ENCODE data around the gene FOLR2. TPM values are rescaled to one million over a fixed set of nuclear protein-coding genes. Genes with fewer than 3 reads are reported as not detected.
"Not testable (repeated sequence)": the region's sequence is repeated elsewhere in the genome, so short reads cannot be mapped to it uniquely, and the experiment has no call there.

FOLR2 gene
- total and polyA plus RNA-seq, 5 donors from 2014 or later: 0.26 TPM; not detected in 4

DNA sequence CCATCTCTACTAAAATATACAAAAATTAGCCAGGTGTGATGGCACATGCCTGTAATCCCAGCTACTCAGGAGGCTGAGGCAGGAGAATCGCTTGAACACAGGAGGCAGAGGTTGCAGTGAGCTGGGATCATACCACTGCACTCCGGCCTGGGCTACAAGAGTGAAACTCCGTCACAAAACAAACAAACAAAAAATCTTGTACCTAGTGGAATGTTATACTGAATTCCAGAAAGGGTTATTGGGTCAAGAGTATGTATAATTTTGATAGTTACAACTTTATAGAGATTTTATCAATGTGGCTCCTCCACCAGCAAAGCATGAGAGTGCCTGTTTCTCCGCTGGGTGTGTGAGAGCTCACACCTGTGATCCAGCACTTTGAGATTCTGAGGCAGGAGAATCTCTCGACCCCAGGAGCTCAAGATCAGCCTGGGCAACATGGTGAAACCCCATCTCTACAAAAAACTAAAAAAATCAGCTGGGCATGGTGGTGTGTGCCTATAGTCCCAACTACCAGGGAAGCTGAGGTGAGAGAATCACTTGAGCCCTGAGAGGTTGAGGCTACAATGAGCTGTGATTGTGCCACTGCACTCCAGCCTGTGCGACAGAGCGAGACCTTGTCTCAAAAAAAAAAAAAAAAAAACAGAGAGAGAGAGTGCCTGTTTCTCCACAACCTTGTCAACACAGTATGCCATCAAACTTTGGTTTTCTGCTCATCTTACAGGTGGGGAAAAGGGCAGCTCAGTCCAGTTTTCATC is 37.4 kb upstream of the FOLR2 start:
- no peaks in the 10 kb centered on the region for H3K9me3 Mint-ChIP-seq
- Histone ChIP-seq H3K27ac (ENCODE audit: insufficient read depth, low read length, poor library complexity, severe bottlenecking) (no peak overlapping the region), H3K4me1 (ENCODE audit: control insufficient read depth, insufficient read depth, low read length, poor library complexity, severe bottlenecking) (no peaks in the 10 kb centered on the region), H3K27me3 (ENCODE audit: control insufficient read depth, insufficient read depth, low read length) (peaks cover 2% of the 10 kb centered on the region), H3K36me3 (ENCODE audit: control insufficient read depth, insufficient read depth, low read length) (no peaks in the 10 kb centered on the region), H3K4me3 (ENCODE audit: low read depth, low read length) (no peak overlapping the region), H3K9me3 (ENCODE audit: control insufficient read depth in 2 of 2, low read length in 2 of 2) (no peaks in the 10 kb centered on the region)
- no peak for ATAC-seq (ENCODE audit: low read depth in 2 of 2)
- no peak overlapping the region for H3K27ac Mint-ChIP-seq
- H3K4me3 Mint-ChIP-seq: no peak overlapping the region
- H3K4me1 Mint-ChIP-seq: peaks cover 0 to 4% (median under 1%) of the 10 kb centered on the region in 4 donors
- no peaks in the 10 kb centered on the region for H3K36me3 Mint-ChIP-seq
- DNase-seq: no peak
- H3K27me3 Mint-ChIP-seq: peaks cover 37% of the 10 kb centered on the region

DNA sequence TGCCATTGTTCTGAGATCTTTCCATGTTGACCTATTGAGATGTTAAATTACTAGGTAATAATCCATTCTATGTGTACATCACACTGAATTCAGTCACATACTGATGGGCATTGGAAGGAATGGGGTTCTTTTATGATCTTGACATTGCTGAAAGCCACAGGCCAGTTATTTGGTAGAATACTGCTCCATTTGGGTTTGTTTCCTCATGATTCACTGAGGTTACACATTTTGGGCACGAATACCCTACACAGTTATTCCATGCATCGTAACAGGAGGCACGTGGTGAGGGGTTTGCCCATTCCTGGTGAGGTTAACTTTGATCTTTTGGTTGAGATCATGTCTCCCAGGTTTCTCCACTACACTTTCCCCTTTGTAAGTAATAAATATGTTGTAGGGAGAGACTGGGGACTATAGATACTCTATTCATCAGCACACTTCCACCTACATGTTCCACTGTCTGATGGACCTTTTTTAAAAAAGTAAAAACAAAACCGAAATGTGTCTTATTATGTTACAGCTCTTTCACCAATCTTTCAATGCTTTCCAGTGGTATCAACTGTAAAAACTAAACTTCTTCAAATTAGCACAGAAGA is 36.7 kb upstream of the FOLR2 start:
- H3K4me1 Mint-ChIP-seq: peaks cover 0 to 4% (median under 1%) of the 10 kb centered on the region in 4 donors
- DNase-seq (no peak), ATAC-seq (ENCODE audit: low read depth in 2 of 2) (no peak)
- Histone ChIP-seq H3K4me1 (ENCODE audit: control insufficient read depth, insufficient read depth, low read length, poor library complexity, severe bottlenecking) (no peaks in the 10 kb centered on the region), H3K27me3 (ENCODE audit: control insufficient read depth, insufficient read depth, low read length) (peaks cover 2% of the 10 kb centered on the region), H3K9me3 (ENCODE audit: control insufficient read depth in 2 of 2, low read length in 2 of 2) (no peaks in the 10 kb centered on the region), H3K4me3 (ENCODE audit: low read depth, low read length) (no peak overlapping the region), H3K27ac (ENCODE audit: insufficient read depth, low read length, poor library complexity, severe bottlenecking) (no peak overlapping the region), H3K36me3 (ENCODE audit: control insufficient read depth, insufficient read depth, low read length) (no peaks in the 10 kb centered on the region)
- H3K27ac Mint-ChIP-seq: peak overlapping the region in 1 of 3 donors; percentile 2
- peaks cover 33% of the 10 kb centered on the region for H3K27me3 Mint-ChIP-seq
- H3K9me3 Mint-ChIP-seq: no peaks in the 10 kb centered on the region
- H3K4me3 Mint-ChIP-seq: no peak overlapping the region
- no peaks in the 10 kb centered on the region for H3K36me3 Mint-ChIP-seq

DNA sequence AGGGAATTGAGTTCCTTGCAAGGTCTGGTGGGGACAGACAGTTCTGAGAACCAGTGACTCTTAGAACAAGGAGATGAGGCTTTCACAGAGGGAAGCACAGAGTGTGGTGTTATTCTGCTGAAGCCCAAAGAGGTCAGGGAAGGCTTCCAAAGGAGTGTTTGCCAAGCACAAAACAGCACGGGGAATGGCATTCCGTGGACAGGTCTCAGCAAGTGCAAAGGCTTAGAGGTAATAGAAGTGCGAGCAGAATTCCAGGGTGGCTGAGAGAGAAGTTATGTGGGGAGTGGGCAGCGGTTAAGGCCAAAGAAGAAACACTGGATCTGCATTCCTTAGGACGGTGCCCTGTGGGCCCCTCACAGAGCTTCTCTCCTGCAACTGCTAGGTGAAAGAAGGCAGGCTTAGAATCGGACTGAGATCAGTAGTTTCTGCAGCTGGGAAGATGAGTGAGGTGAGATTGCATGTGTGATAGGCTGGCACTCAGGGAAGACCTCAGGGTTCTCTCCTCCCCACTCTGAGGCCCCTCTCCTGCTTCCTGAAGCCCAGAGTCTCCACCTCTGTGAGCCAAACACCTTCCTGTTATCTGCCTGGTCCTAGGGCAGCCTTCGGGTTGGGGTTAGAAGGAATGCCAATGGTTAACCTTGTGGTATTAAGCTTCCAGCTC is 35.6 kb upstream of the FOLR2 start:
- Mint-ChIP-seq H3K27me3 (peaks cover 27% of the 10 kb centered on the region), H3K27ac (peak overlapping the region in 1 of 3 donors; percentile 2)
- not testable (repeated sequence) for ATAC-seq (ENCODE audit: low read depth in 2 of 2); H3K36me3 ChIP-seq (ENCODE audit: control insufficient read depth, insufficient read depth, low read length); H3K9me3 Mint-ChIP-seq; H3K9me3 ChIP-seq (ENCODE audit: control insufficient read depth in 2 of 2, low read length in 2 of 2); H3K4me1 Mint-ChIP-seq; H3K27me3 ChIP-seq (ENCODE audit: control insufficient read depth, insufficient read depth, low read length); H3K27ac ChIP-seq (ENCODE audit: insufficient read depth, low read length, poor library complexity, severe bottlenecking); H3K4me3 Mint-ChIP-seq; H3K36me3 Mint-ChIP-seq; H3K4me1 ChIP-seq (ENCODE audit: control insufficient read depth, insufficient read depth, low read length, poor library complexity, severe bottlenecking); H3K4me3 ChIP-seq (ENCODE audit: low read depth, low read length); DNase-seq

DNA sequence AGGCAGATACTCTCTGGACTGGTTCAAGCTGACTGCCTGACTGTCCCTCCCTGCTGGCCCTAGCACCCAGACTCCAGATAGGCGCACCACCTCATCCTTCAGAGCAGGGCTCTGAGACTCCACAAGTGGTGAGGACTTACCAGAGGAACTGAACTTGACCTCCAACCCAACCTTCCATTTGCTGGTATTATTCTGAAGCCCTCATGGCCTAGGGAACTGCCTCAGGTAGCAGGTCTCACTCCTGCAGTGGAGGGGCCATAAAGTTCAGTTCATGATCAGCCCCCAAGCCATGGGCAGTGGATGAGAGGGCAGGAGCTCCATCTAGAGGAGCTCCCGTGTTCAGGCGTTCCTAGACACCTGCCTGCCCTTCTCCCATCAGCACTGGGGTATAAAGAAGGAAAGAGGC is 35.0 kb upstream of the FOLR2 start:
- not testable (repeated sequence) for H3K4me3 Mint-ChIP-seq; H3K27ac Mint-ChIP-seq; H3K36me3 ChIP-seq (ENCODE audit: control insufficient read depth, insufficient read depth, low read length); H3K27ac ChIP-seq (ENCODE audit: insufficient read depth, low read length, poor library complexity, severe bottlenecking); H3K9me3 Mint-ChIP-seq; ATAC-seq (ENCODE audit: low read depth in 2 of 2); H3K4me1 Mint-ChIP-seq; H3K4me3 ChIP-seq (ENCODE audit: low read depth, low read length); H3K9me3 ChIP-seq (ENCODE audit: control insufficient read depth in 2 of 2, low read length in 2 of 2); H3K4me1 ChIP-seq (ENCODE audit: control insufficient read depth, insufficient read depth, low read length, poor library complexity, severe bottlenecking); H3K36me3 Mint-ChIP-seq; H3K27me3 ChIP-seq (ENCODE audit: control insufficient read depth, insufficient read depth, low read length); DNase-seq
- H3K27me3 Mint-ChIP-seq: peaks cover 22% of the 10 kb centered on the region

DNA sequence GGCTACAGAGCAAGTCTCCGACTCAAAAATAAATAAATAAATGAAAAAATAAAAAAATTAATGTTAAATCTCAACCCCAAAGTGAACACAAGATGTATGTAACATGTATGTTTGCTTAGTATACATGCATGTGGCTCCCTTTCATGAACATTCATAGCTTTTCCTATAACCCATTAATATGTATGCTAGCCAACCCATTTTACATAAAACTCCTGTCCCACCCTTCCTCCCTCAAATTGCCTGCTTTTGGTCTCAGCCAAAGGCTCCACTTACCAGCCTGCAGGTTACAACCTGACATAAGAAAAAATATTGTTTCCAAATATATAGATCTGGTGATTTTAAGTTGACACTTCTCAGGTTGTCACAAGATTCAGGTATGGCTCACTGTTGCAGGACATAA is 28.3 kb upstream of the FOLR2 start:
- Mint-ChIP-seq H3K36me3 (no peaks in the 10 kb centered on the region), H3K9me3 (no peaks in the 10 kb centered on the region), H3K4me3 (no peak overlapping the region), H3K4me1 (peaks cover 0 to 4% (median under 1%) of the 10 kb centered on the region in 4 donors), H3K27me3 (peaks cover 5% of the 10 kb centered on the region), H3K27ac (no peak overlapping the region)
- Histone ChIP-seq H3K4me1 (ENCODE audit: control insufficient read depth, insufficient read depth, low read length, poor library complexity, severe bottlenecking) (no peaks in the 10 kb centered on the region), H3K9me3 (ENCODE audit: control insufficient read depth in 2 of 2, low read length in 2 of 2) (no peaks in the 10 kb centered on the region), H3K4me3 (ENCODE audit: low read depth, low read length) (no peak overlapping the region), H3K27ac (ENCODE audit: insufficient read depth, low read length, poor library complexity, severe bottlenecking) (no peak overlapping the region), H3K36me3 (ENCODE audit: control insufficient read depth, insufficient read depth, low read length) (no peaks in the 10 kb centered on the region), H3K27me3 (ENCODE audit: control insufficient read depth, insufficient read depth, low read length) (no peaks in the 10 kb centered on the region)
- no peak for ATAC-seq (ENCODE audit: low read depth in 2 of 2)
- DNase-seq: no peak

DNA sequence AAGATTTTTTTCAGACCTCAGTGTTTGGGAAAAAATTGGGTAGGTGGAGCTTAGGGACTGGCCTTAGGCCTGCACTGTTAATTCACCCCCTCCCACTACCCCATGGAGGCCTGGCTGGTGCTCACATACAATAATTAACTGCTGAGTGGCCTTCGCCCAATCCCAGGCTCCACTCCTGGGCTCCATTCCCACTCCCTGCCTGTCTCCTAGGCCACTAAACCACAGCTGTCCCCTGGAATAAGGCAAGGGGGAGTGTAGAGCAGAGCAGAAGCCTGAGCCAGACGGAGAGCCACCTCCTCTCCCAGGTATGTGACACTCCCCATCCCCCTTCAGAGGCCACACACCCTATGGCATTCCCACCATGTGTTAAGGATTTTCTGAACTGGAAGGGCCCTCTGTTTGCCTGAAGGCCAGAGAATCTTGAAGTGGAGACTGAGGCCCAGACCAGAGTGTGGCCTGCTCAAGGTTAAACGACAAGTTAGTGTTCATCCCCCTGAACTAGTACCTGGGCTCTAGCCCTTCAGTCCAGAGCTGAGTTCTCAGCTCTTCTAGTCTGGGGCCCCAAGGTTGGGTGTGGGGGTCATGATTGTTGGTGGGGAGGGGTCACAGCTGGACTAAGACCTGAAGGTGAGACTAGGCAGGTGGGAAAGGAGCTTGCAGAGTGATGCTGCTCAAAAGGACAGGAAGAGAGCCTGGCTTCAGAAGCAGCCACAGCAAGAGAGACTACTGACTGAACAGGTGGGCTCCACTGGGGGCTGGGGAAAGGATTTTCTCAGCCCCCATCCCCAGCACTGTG is 26.9 kb upstream of the FOLR2 start:
- ATAC-seq (ENCODE audit: low read depth in 2 of 2) (no peak), DNase-seq (no peak)
- Histone ChIP-seq H3K4me1 (ENCODE audit: control insufficient read depth, insufficient read depth, low read length, poor library complexity, severe bottlenecking) (no peaks in the 10 kb centered on the region), H3K9me3 (ENCODE audit: control insufficient read depth in 2 of 2, low read length in 2 of 2) (no peaks in the 10 kb centered on the region), H3K27me3 (ENCODE audit: control insufficient read depth, insufficient read depth, low read length) (no peaks in the 10 kb centered on the region), H3K36me3 (ENCODE audit: control insufficient read depth, insufficient read depth, low read length) (no peaks in the 10 kb centered on the region), H3K27ac (ENCODE audit: insufficient read depth, low read length, poor library complexity, severe bottlenecking) (no peak overlapping the region), H3K4me3 (ENCODE audit: low read depth, low read length) (no peak overlapping the region)
- Mint-ChIP-seq H3K9me3 (no peaks in the 10 kb centered on the region), H3K27me3 (no peaks in the 10 kb centered on the region), H3K36me3 (no peaks in the 10 kb centered on the region), H3K4me3 (no peak overlapping the region), H3K27ac (no peak overlapping the region), H3K4me1 (no peaks in the 10 kb centered on the region)

DNA sequence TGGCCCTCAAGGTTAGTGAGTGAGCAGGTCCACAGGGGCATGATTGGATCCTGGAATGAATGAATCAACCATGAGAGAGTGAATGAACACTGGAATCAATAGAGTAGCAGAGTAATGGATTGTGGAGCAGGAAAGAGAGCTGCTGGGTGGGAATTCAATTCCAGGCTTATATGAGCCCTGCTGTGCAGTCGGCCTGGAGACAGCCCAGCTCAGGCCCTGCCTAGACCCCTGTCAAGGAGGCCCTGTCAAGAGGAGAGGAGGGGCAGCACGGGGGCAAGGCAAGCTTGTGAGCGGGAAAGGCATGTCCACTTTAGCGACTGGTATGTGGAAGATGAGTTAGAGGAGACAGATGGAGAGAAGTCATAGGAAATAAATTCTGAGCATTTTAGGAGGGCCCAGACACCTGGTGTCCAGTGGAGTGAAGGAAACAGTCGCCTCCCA is 25.9 kb upstream of the FOLR2 start:
- Mint-ChIP-seq H3K4me3 (no peak overlapping the region), H3K36me3 (no peaks in the 10 kb centered on the region), H3K4me1 (no peaks in the 10 kb centered on the region), H3K27ac (peak overlapping the region in 1 of 3 donors; percentile 17), H3K27me3 (no peaks in the 10 kb centered on the region), H3K9me3 (no peaks in the 10 kb centered on the region)
- DNase-seq: no peak
- Histone ChIP-seq H3K36me3 (ENCODE audit: control insufficient read depth, insufficient read depth, low read length) (no peaks in the 10 kb centered on the region), H3K27me3 (ENCODE audit: control insufficient read depth, insufficient read depth, low read length) (no peaks in the 10 kb centered on the region), H3K27ac (ENCODE audit: insufficient read depth, low read length, poor library complexity, severe bottlenecking) (no peak overlapping the region), H3K9me3 (ENCODE audit: control insufficient read depth in 2 of 2, low read length in 2 of 2) (no peaks in the 10 kb centered on the region), H3K4me1 (ENCODE audit: control insufficient read depth, insufficient read depth, low read length, poor library complexity, severe bottlenecking) (no peaks in the 10 kb centered on the region), H3K4me3 (ENCODE audit: low read depth, low read length) (no peak overlapping the region)
- ATAC-seq (ENCODE audit: low read depth in 2 of 2): no peak
